Neutrophil (primary cell): Measurements from ENCODE around the gene SENP8.

Experiments
- H3K27ac ChIP-seq: fragments of 200-600 bp; sonication (generic); 2 replicates; pipeline ENCODE4 v1.5.1; 2016; ENCODE audit warnings: mild to moderate bottlenecking, moderate library complexity
- H3K27me3 ChIP-seq: fragments of 200-600 bp; sonication (generic); 2 replicates; pipeline ENCODE4 v1.6.0; 2016; ENCODE audit warnings: mild to moderate bottlenecking
- H3K36me3 ChIP-seq: fragments of 200-600 bp; sonication (generic); 2 replicates; pipeline ENCODE4 v1.5.1; 2017
- H3K4me1 ChIP-seq, 2 experiments: fragments of 200-600 bp in 1 of 2; sonication (generic) in 1 of 2; 1 replicate in 1 of 2; 2 replicates in 1 of 2; pipeline versions ENCODE4 v1.5.1 to v1.6.1; 2013 to 2016; ENCODE audit warnings: low read depth in 1 of 2, low read length in 1 of 2, mild to moderate bottlenecking in 1 of 2, moderate library complexity in 1 of 2; ENCODE audit not compliant: control insufficient read depth in 1 of 2, insufficient read depth in 1 of 2
- H3K4me3 ChIP-seq, 2 experiments: fragments of 200-600 bp in 1 of 2; sonication (generic) in 1 of 2; 1 replicate in 1 of 2; 2 replicates in 1 of 2; pipeline ENCODE4 v1.5.1; 2013 to 2016; ENCODE audit warnings: low read depth in 1 of 2, low read length in 1 of 2, mild to moderate bottlenecking in 1 of 2, moderate library complexity in 1 of 2
- H3K9me3 ChIP-seq: fragments of 200-600 bp; sonication (generic); 2 replicates; pipeline ENCODE4 v1.5.1; 2016
- CTCF ChIP-seq: fragments of 200-600 bp; sonication (generic); IDR thresholded peaks from 2 replicates; pipeline ENCODE4 v1.5.1; 2016; ENCODE audit warnings: antibody characterized with exemption

The SENP8 gene

GRCh38 chr15:72173864-72174550, 55.8 kb downstream of the SENP8 start:
- Histone ChIP-seq H3K4me1 (no peaks in the 10 kb centered on the region), H3K4me3 (no peak overlapping the region)

GRCh38 chr15:72174551-72175165, 56.5 kb downstream of the SENP8 start:
- Histone ChIP-seq H3K36me3 (no peaks in the 10 kb centered on the region), H3K4me1 (no peaks in the 10 kb centered on the region), H3K4me3 (no peak overlapping the region), H3K27ac (no peak overlapping the region), H3K9me3 (no peaks in the 10 kb centered on the region), H3K27me3 (peaks cover 4% of the 10 kb centered on the region)
- no peak for TF ChIP-seq CTCF

More at GRCh38 chr15:72173864-72174550, 55.8 kb downstream of the SENP8 start:
- no peak for TF ChIP-seq CTCF
- H3K36me3 ChIP-seq: no peaks in the 10 kb centered on the region
- H3K27me3 ChIP-seq: peaks cover 4% of the 10 kb centered on the region
- H3K27ac ChIP-seq: no peak overlapping the region
- H3K9me3 ChIP-seq: no peaks in the 10 kb centered on the region

- no peak for TF ChIP-seq CTCF
Measured at GRCh38 chr15:72175186-72176044, 57.2 kb downstream of the SENP8 start.

GRCh38 chr15:72176159-72176558, 58.0 kb downstream of the SENP8 start:
- H3K36me3 ChIP-seq: no peaks in the 10 kb centered on the region
- no peaks in the 10 kb centered on the region for H3K9me3 ChIP-seq
- no peak for TF ChIP-seq CTCF
- H3K27me3 ChIP-seq: peaks cover 4% of the 10 kb centered on the region
- no peak overlapping the region for H3K4me3 ChIP-seq
- H3K27ac ChIP-seq: no peak overlapping the region
- no peaks in the 10 kb centered on the region for H3K4me1 ChIP-seq

More at GRCh38 chr15:72175186-72176044, 57.2 kb downstream of the SENP8 start:
- H3K4me1 ChIP-seq: no peaks in the 10 kb centered on the region
- peaks cover 4% of the 10 kb centered on the region for H3K27me3 ChIP-seq
- H3K9me3 ChIP-seq: no peaks in the 10 kb centered on the region
- no peak overlapping the region for H3K27ac ChIP-seq
- no peak overlapping the region for H3K4me3 ChIP-seq
- no peaks in the 10 kb centered on the region for H3K36me3 ChIP-seq

- Histone ChIP-seq H3K9me3 (no peaks in the 10 kb centered on the region), H3K36me3 (no peaks in the 10 kb centered on the region), H3K27me3 (peaks cover 4% of the 10 kb centered on the region), H3K4me3 (no peak overlapping the region), H3K27ac (no peak overlapping the region), H3K4me1 (no peaks in the 10 kb centered on the region)
- no peak for TF ChIP-seq CTCF
Measured at GRCh38 chr15:72176743-72177142, 58.5 kb downstream of the SENP8 start.
